H1 (cell line): ENCODE measurements around the gene PDXP. TPM values are rescaled to one million over a fixed set of nuclear protein-coding genes. Genes with fewer than 3 reads are reported as not detected.

Source experiments
- CTCF ChIA-PET: fragments of 300-600 bp; sonication (Branson Sonifier 250); formaldehyde crosslinking; loops from one replicate; lab custom pipeline; 2021; ENCODE audit not compliant: partially characterized antibody; lab: Charles Lee
- POLR2A ChIA-PET: fragments of 300-600 bp; sonication (Branson Sonifier 250); formaldehyde crosslinking; loops from one replicate; lab custom pipeline; 2021; ENCODE audit warnings: inconsistent platforms; ENCODE audit not compliant: partially characterized antibody; lab: Charles Lee
- DNase-seq, 2 experiments: peaks; one replicate each; pipeline versions ENCODE4 v3.0.0 to v3.0.0-alpha.2; 2010 to 2022; ENCODE audit warnings: low spot score in 2 of 2, low read depth in 1 of 2, mixed read lengths in 1 of 2
- FAIRE-seq: peaks from 2 replicates; lab custom pipeline; 2011; peaks lifted over from hg19 to GRCh38; lab: Jason Lieb, UNC
- H2AFZ ChIP-seq: 2 replicates; pipeline ENCODE4 v1.8.1; 2012; ENCODE audit warnings: low read length, inconsistent platforms
- H2AK5ac ChIP-seq: 2 replicates; pipeline ENCODE4 v1.6.1; 2013; ENCODE audit warnings: low read depth, low read length
- H2BK120ac ChIP-seq: replicated peaks from 2 replicates; pipeline ENCODE3; 2013; ENCODE audit warnings: low read depth, low read length, inconsistent platforms
- H2BK12ac ChIP-seq: 2 replicates; pipeline ENCODE4 v1.6.1; 2013; ENCODE audit warnings: low read depth, low read length
- H2BK15ac ChIP-seq: 2 replicates; pipeline ENCODE4 v1.6.1; 2013; ENCODE audit warnings: low read length
- H2BK20ac ChIP-seq: 2 replicates; pipeline ENCODE4 v1.6.1; 2013; ENCODE audit warnings: low read length
- H2BK5ac ChIP-seq: 2 replicates; pipeline ENCODE4 v1.6.1; 2013; ENCODE audit warnings: low read depth, low read length
- H3K14ac ChIP-seq: 2 replicates; pipeline ENCODE4 v1.6.1; 2013; ENCODE audit warnings: inconsistent platforms; ENCODE audit not compliant: insufficient read length
- H3K18ac ChIP-seq: 2 replicates; pipeline ENCODE4 v1.6.1; 2013; ENCODE audit warnings: low read length; ENCODE audit errors: extremely low read depth
- H3K23ac ChIP-seq: 2 replicates; pipeline ENCODE4 v1.6.1; 2013; ENCODE audit warnings: inconsistent platforms; ENCODE audit not compliant: insufficient read length
- H3K23me2 ChIP-seq: 2 replicates; pipeline ENCODE4 v1.6.1; 2013; ENCODE audit warnings: low read depth, low read length
- H3K27ac ChIP-seq: 2 replicates; pipeline ENCODE4 v1.6.1; 2011; ENCODE audit warnings: low read depth, low read length, inconsistent platforms
- H3K27me3 ChIP-seq, 4 experiments: replicated peaks in 1 of 4; 1 replicate in 1 of 4; 2 replicates in 3 of 4; pipeline versions ENCODE4 v1.6.1 to v1.8.1; 2011 to 2013; ENCODE audit warnings: low read length in 3 of 4, mild to moderate bottlenecking in 3 of 4, inconsistent platforms in 2 of 4, mixed read lengths in 2 of 4, moderate library complexity in 1 of 4; ENCODE audit not compliant: control insufficient read depth in 3 of 4, insufficient read depth in 3 of 4; ENCODE audit errors: extremely low read depth in 1 of 4
- H3K36me3 ChIP-seq, 4 experiments: 2 replicates each; pipeline versions ENCODE4 v1.6.1 to v1.8.1; 2011 to 2013; ENCODE audit warnings: mild to moderate bottlenecking in 4 of 4, low read length in 3 of 4, moderate library complexity in 2 of 4, control low read depth in 1 of 4, inconsistent platforms in 1 of 4; ENCODE audit not compliant: insufficient read depth in 4 of 4, control insufficient read depth in 2 of 4
- H3K4ac ChIP-seq: replicated peaks from 2 replicates; pipeline ENCODE3; 2013; ENCODE audit warnings: low read length, low read depth, mixed read lengths, inconsistent platforms; ENCODE audit not compliant: insufficient read length
- H3K4me1 ChIP-seq, 4 experiments: replicated peaks in 1 of 4; 1 replicate in 1 of 4; 2 replicates in 3 of 4; pipeline versions ENCODE4 v1.6.1 to v1.8.1; 2011 to 2013; ENCODE audit warnings: low read length in 3 of 4, inconsistent platforms in 2 of 4, mixed read lengths in 1 of 4; ENCODE audit not compliant: insufficient read depth in 4 of 4, control insufficient read depth in 3 of 4
- H3K4me2 ChIP-seq, 2 experiments: 2 replicates each; pipeline versions ENCODE4 v1.6.1 to v1.8.1; 2011 to 2013; ENCODE audit warnings: low read depth in 2 of 2, low read length in 2 of 2, control low read depth in 1 of 2, inconsistent platforms in 1 of 2, mild to moderate bottlenecking in 1 of 2; ENCODE audit not compliant: insufficient read depth in 1 of 2
- H3K4me3 ChIP-seq, 4 experiments: fragments of 200-600, 300-600 bp in 1 of 4; sonication (generic), shearing (Covaris generic), sonication (Bioruptor Twin) in 1 of 4; 2 replicates each; pipeline versions ENCODE4 v1.5.1 to v1.8.1; 2011 to 2016; ENCODE audit warnings: low read length in 4 of 4, low read depth in 3 of 4, control low read depth in 2 of 4, inconsistent platforms in 2 of 4, mild to moderate bottlenecking in 2 of 4, mixed read lengths in 1 of 4, moderate library complexity in 1 of 4; ENCODE audit not compliant: insufficient read depth in 2 of 4; ENCODE audit errors: extremely low read depth in 1 of 4
- H3K56ac ChIP-seq: replicated peaks from 2 replicates; pipeline ENCODE3; 2013; ENCODE audit warnings: low read depth, mild to moderate bottlenecking, mixed read lengths, low read length, inconsistent platforms; ENCODE audit not compliant: insufficient read length
- H3K79me1 ChIP-seq: 2 replicates; pipeline ENCODE4 v1.6.1; 2013; ENCODE audit warnings: low read depth, low read length, control low read depth
- H3K79me2 ChIP-seq, 2 experiments: 2 replicates each; pipeline versions ENCODE4 v1.6.1 to v1.8.1; 2012 to 2013; ENCODE audit warnings: low read length in 2 of 2, mild to moderate bottlenecking in 2 of 2, inconsistent platforms in 1 of 2; ENCODE audit not compliant: insufficient read depth in 2 of 2, control insufficient read depth in 1 of 2
- H3K9ac ChIP-seq, 4 experiments: replicated peaks in 1 of 4; 1 replicate in 1 of 4; 2 replicates in 3 of 4; pipeline versions ENCODE4 v1.6.1 to v1.8.1; 2011 to 2013; ENCODE audit warnings: low read depth in 3 of 4, low read length in 3 of 4, control low read depth in 2 of 4, mild to moderate bottlenecking in 2 of 4, moderate library complexity in 2 of 4, inconsistent platforms in 1 of 4; ENCODE audit errors: extremely low read depth in 1 of 4
- H3K9me3 ChIP-seq, 2 experiments: 2 replicates each; pipeline versions ENCODE4 v1.6.1 to v1.8.1; 2012 to 2013; ENCODE audit warnings: mild to moderate bottlenecking in 2 of 2, moderate library complexity in 2 of 2, control low read depth in 1 of 2, inconsistent platforms in 1 of 2, low read depth in 1 of 2, low read length in 1 of 2, mixed read lengths in 1 of 2; ENCODE audit not compliant: insufficient read depth in 2 of 2
- H4K20me1 ChIP-seq, 2 experiments: replicated peaks in 1 of 2; 2 replicates each; pipeline versions ENCODE3 to v1.8.1; 2011 to 2013; ENCODE audit warnings: inconsistent platforms in 2 of 2, low read length in 2 of 2, mild to moderate bottlenecking in 1 of 2; ENCODE audit not compliant: insufficient read depth in 2 of 2, control insufficient read depth in 1 of 2
- H4K5ac ChIP-seq: 2 replicates; pipeline ENCODE4 v1.6.1; 2013; ENCODE audit warnings: low read length, low read depth, mixed read lengths, inconsistent platforms; ENCODE audit not compliant: insufficient read length
- H4K8ac ChIP-seq: 2 replicates; pipeline ENCODE4 v1.8.0; 2013; ENCODE audit warnings: mild to moderate bottlenecking, moderate library complexity, low read length, inconsistent platforms; ENCODE audit not compliant: insufficient read depth; ENCODE audit errors: extremely low read depth
- H4K91ac ChIP-seq: replicated peaks from 2 replicates; pipeline ENCODE3; 2013; ENCODE audit warnings: low read length, mixed read lengths, inconsistent platforms; ENCODE audit not compliant: insufficient read length
- ATF3 ChIP-seq: IDR thresholded peaks from 2 replicates; pipeline ENCODE4 v1.6.1; 2011; ENCODE audit warnings: low read depth, mild to moderate bottlenecking, low read length; ENCODE audit not compliant: insufficient read depth
- E2F6 ChIP-seq: IDR thresholded peaks from 2 replicates; pipeline ENCODE4 v1.6.1; 2012; ENCODE audit warnings: inconsistent platforms
- JUND ChIP-seq: IDR thresholded peaks from 2 replicates; pipeline ENCODE4 v1.6.1; 2011; ENCODE audit warnings: mild to moderate bottlenecking, improper control_type of control experiment, low read length
- SAP30 ChIP-seq: fragments of 300-600 bp; sonication (generic); IDR thresholded peaks from 2 replicates; pipeline ENCODE4 v1.7.1; 2012; ENCODE audit warnings: low read length, moderate library complexity, mild to moderate bottlenecking, inconsistent platforms; ENCODE audit not compliant: insufficient read depth, insufficient replicate concordance
- SIN3A ChIP-seq, 2 experiments: IDR thresholded peaks in 1 of 2; conservative IDR thresholded peaks in 1 of 2; 2 replicates each; pipeline ENCODE4 v1.6.1; 2011 to 2012; ENCODE audit warnings: low read length in 2 of 2, improper control_type of control experiment in 1 of 2, low read depth in 1 of 2, mild to moderate bottlenecking in 1 of 2
- SIX5 ChIP-seq: IDR thresholded peaks from 2 replicates; pipeline ENCODE4 v1.6.1; 2011; ENCODE audit warnings: mild to moderate bottlenecking, low read depth, low read length
- TAF7 ChIP-seq: optimal IDR thresholded peaks from 2 replicates; pipeline ENCODE3; 2011; ENCODE audit warnings: low read depth, mild to moderate bottlenecking, inconsistent platforms, low read length, moderate library complexity, borderline replicate concordance
- WGBS, 2 experiments: shearing (Covaris generic) in 1 of 2; methylation state at CpG; one replicate each; pipeline versions ENCODE4 v1.1.6 to v1.1.7; 2013 to 2015; ENCODE audit warnings: low lambda C conversion rate in 2 of 2, mixed read lengths in 2 of 2, inconsistent platforms in 1 of 2, low coverage in 1 of 2, missing lambda C conversion rate in 1 of 2; ENCODE audit not compliant: insufficient replicate concordance in 2 of 2, insufficient coverage in 1 of 2, insufficient read length in 1 of 2; ENCODE audit errors: extremely low coverage in 1 of 2, missing lambda C conversion rate in 1 of 2; 5-methylcytosine and 5-hydroxymethylcytosine counted together
- polyA plus RNA-seq, 7 experiments: library from polyadenylated mRNA; depleted of rRNA in 3 of 7; stranded (reverse) in 5 of 7; unstranded in 2 of 7; fragments of >200 nt in 5 of 7; fragments of 200-250 nt in 2 of 7; gene quantifications; 1 replicate in 5 of 7; 2 replicates in 1 of 7; 4 replicates in 1 of 7; pipeline versions ENCODE4 v1.2.1 to v1.2.3, GENCODE V29; 2011 to 2013; ENCODE audit warnings: missing spikeins in 2 of 7, mixed read lengths in 2 of 7
- total RNA-seq: library from RNA; stranded (reverse); fragmentation: NEBNext Ultra II Directional; extraction: Animal tissue kit (Norgen Biotek cat#: 25700); gene quantifications from 2 replicates; pipeline ENCODE4 v1.2.1, GENCODE V29; 2021
- TF ChIP-seq, protein P1 (sequence below), 3 experiments: IDR thresholded peaks; 1 replicate in 2 of 3; 2 replicates in 1 of 3; pipeline versions ENCODE4 v1.5.1 to v1.6.1; 2011; ENCODE audit warnings: low read length in 3 of 3, mild to moderate bottlenecking in 3 of 3, inconsistent platforms in 2 of 3, low read depth in 1 of 3, moderate library complexity in 1 of 3; ENCODE audit not compliant: insufficient read depth in 1 of 3; ENCODE audit errors: control extremely low read depth in 1 of 3

Gene PDXP
- total and polyA plus RNA-seq, 2 of the 8 experiments (the other 6 are each of a cell fraction or from before 2014, with no cell fraction given) = 36.6 to 67.7 TPM

GRCh38 chr22:37647317-37647716 is 11.2 kb upstream of the PDXP start:
- Histone ChIP-seq H2AFZ (no peak overlapping the region), H4K5ac (no peak overlapping the region), H3K18ac (no peak overlapping the region), H3K4ac (no peak overlapping the region), H2BK15ac (no peak overlapping the region), H3K36me3 (peaks cover 13 to 33% (median 22%) of the 10 kb centered on the region in 4 experiments), H3K9ac (no peak overlapping the region), H3K4me1 (no peaks in the 10 kb centered on the region), H3K9me3 (no peaks in the 10 kb centered on the region), H2BK120ac (no peak overlapping the region), H4K20me1 (peaks cover 0 to 12% of the 10 kb centered on the region in 2 experiments), H3K4me2 (no peak overlapping the region), H2BK20ac (no peak overlapping the region), H3K23ac (no peak overlapping the region), H3K4me3 (no peak overlapping the region), H3K79me2 (no peaks in the 10 kb centered on the region), H2AK5ac (no peak overlapping the region), H3K27ac (no peak overlapping the region), H3K23me2 (no peaks in the 10 kb centered on the region), H3K79me1 (no peaks in the 10 kb centered on the region), H2BK5ac (no peak overlapping the region), H3K56ac (no peak overlapping the region), H3K14ac (no peak overlapping the region), H4K91ac (no peak overlapping the region), H2BK12ac (no peak overlapping the region), H3K27me3 (no peaks in the 10 kb centered on the region), H4K8ac (no peak overlapping the region)
- ChIA-PET CTCF (interaction anchor here (0.6 to 2.2 kb wide), 3 partner anchors 11 to 158 kb away, joined by 3 to 7 read pairs (median 6); no protein-coding TSS in a partner anchor), POLR2A (interaction anchor here (0.6 to 3.2 kb wide), 4 partner anchors 8 to 281 kb away, joined by 3 to 8 read pairs (median 4); no protein-coding TSS in a partner anchor)
- 87% methylated on average over 9 of the region's 9 CpGs; no CpG with 5 or more reads in 1 of the 2 experiments for WGBS, 2 experiments
- no peak for FAIRE-seq
- TF ChIP-seq SIN3A (conservative IDR thresholded peaks at IDR 0.05 in 1 of 2, IDR thresholded peaks at IDR 0.05 in 1 of 2; ENCODE audit: low read depth in 1 of 2, low read length in 2 of 2) (no peak), E2F6 (no peak), ATF3 (no peak), SAP30 (no peak), JUND (no peak), SIX5 (no peak), TAF7 (no peak)
- TF ChIP-seq, protein P1, sequence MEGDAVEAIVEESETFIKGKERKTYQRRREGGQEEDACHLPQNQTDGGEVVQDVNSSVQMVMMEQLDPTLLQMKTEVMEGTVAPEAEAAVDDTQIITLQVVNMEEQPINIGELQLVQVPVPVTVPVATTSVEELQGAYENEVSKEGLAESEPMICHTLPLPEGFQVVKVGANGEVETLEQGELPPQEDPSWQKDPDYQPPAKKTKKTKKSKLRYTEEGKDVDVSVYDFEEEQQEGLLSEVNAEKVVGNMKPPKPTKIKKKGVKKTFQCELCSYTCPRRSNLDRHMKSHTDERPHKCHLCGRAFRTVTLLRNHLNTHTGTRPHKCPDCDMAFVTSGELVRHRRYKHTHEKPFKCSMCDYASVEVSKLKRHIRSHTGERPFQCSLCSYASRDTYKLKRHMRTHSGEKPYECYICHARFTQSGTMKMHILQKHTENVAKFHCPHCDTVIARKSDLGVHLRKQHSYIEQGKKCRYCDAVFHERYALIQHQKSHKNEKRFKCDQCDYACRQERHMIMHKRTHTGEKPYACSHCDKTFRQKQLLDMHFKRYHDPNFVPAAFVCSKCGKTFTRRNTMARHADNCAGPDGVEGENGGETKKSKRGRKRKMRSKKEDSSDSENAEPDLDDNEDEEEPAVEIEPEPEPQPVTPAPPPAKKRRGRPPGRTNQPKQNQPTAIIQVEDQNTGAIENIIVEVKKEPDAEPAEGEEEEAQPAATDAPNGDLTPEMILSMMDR (IDR thresholded peaks at IDR 0.05; ENCODE audit: control extremely low read depth in 1 of 3, insufficient read depth in 1 of 3, low read depth in 1 of 3, low read length in 3 of 3) = no peak
- DNase-seq = no peak
